NCI-H2227 (cell line): ENCODE results near the gene AMN.

ENCODE experiments used
- DNase-seq: peaks from one replicate; lab custom pipeline; 2025; ENCODE audit not compliant: unreplicated experiment; lab: John Stamatoyannopoulos, UW

The AMN gene

DNA sequence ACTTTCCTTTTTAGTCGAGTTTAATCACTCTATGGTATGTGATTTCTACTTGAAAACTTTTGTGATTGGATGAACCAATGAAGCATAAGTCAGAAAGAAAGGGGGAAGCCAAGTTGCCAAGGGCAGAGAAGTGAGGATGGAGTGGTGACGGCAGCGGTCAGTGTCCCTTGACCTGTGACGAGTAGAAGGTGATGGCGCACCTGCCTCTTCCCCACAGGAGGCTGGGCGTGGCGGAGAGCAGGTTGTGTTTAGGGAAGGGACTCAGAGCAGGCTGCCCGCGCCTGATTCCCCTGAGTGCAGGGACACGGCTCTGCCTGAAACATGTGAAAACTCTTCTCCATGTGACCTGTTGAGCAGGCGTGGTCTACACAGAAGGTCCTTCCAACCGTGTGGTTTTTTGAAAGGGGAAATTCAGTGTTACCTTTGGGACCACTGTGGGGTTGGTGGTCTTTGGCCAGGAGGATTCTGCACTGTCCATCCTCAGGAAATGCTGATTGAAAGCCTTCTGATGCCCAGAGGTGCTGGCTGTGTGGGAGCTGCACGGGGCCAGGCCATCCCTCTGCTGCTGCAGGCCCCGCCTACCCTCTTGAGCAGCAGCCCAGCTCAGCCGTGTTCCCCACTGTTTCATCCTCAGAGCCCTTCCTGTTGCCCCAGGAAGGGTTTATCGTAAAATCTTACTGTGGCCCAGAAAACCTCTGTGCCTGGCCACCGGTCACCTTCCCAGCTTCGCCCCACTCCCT lies 23.5 kb upstream of the AMN start:
- DNase-seq = no peak

DNA sequence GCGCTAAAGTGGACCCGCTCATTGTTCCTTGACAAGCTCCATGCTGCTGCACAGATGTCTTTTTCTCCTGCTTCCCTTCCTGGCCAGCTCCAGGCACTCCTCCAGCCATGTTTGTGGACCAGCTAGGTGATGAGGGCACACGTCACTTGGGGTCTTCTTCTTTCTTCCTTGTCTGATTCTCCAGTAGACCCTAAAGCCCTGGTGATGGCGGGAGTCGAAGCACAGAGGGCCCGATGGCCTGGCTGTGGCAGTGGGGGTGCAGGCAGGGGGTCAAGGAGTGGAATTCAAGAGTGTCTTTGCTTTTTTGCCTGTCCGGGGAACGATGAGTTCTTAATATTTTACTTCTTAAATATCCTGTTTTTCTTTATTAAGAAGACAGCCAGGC lies 23.0 kb upstream of the AMN start:
- DNase-seq = no peak

DNA sequence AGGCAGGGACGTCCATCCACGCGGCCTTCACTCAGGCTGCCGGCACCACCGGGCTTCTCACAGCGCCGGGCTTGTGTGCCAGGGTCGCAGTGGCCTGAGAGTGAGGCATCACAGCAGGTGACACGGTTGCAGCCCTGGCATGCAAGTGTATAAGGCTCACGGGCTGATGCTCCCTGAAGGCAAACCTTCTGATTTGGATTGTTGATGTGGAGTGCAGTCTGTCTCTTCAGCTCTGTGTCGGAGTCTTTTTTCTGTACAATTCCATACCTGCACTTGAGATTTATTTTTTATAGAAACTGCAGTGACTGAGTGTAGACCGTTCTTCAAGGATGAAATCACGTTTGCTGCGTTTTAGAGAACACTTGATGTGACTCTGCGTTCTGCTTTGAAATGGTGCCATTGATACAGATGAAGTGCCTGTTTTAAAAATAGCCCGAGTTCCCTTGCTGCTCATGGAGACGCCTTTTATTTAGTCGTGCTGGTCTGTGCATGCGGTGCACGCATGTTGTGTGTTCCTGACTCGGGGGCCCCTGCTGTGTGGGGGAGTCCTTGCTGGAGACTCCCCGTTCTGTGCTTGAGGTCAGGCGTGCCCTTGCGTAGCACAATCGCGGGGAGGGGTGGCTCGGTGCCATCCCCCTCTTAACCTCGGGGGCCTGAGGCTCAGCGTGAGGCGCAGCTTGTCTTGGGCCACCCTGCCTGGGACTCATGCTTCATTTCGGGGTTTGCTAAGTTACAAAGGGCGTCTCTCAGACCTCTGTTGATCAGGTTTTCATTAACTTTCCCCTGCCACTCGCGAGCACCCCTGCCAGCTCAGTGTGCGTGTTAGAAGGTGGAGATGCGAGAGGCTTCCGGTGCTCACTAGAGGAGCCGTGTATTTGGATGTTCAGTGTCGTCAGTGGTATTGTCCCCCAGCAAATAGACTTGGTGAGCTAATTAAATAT lies 21.6 kb upstream of the AMN start:
- no peak for DNase-seq

DNA sequence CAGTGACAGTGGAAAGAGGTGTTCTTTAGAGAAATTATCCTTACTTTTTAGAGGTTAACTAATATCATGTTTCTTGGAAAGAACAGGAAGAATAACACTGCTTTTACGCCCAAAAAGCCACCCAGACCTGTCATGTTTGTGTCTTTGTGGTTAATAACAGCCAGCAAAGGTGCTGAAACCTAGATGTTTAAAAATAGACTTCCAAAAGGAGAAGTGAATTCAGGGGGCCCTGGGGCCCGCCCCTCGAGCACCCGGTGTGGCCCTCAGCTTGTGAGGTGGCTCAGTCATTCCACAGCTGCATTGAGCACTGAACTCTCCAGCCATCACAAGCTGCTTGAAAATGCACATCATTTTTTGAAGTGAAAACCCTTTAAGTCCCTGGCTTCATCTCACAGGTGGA lies 20.8 kb upstream of the AMN start:
- no peak for DNase-seq

DNA sequence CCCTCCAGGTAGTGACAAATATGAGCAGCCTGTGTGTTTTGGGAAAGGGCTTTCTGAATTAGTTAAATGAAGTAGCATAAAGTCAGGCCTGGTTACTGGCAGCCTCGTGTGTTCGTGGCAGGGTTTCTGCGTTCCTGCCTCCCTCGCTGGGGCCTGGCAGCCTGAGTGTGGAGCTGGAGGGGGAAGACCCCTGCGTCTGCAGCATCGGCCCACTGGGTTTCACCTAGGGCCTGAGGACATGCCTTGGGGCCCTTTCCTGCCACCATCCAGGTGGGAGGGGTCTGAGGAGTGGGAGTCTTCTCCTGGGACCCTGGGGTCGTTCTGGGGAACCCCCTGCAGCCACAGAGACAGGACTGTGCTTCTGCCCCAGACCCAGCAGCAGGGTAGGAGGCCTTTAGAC lies 20.4 kb upstream of the AMN start:
- DNase-seq = no peak

DNA sequence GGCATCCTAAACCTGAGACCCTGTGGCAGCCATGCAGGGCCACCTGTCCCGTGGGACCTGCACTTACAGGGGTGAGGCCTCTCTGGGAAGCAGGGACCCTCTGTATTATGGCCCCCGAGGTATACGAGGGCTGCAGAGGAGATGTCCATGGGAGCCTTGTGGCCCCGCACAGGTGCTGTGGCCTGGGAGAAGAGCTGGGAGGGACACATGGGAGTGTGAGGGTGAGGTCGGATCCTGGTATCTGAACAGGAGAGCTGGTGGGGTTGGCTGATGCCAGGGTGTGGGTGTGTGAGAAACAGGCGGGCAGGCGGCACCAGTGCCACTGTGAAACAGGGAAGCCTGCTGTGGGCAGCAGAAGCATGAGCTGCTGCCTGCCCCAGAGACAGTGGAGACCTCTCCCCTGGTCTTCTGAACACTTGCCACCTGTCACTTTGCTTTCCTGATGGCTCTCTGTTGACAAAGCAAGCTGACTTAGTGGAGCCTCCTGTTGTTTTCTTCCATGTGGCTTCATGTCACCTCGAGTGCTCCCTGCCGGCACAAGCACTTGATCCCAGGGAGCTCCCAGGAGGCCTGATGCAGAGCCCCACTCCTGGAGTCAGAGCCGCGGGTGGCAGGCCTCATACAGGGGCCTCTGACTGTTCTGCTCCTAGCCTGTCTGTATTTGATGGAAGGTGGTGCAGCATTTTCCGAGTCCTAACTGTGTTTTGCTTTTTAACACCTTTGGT lies 19.8 kb upstream of the AMN start:
- DNase-seq = no peak

DNA sequence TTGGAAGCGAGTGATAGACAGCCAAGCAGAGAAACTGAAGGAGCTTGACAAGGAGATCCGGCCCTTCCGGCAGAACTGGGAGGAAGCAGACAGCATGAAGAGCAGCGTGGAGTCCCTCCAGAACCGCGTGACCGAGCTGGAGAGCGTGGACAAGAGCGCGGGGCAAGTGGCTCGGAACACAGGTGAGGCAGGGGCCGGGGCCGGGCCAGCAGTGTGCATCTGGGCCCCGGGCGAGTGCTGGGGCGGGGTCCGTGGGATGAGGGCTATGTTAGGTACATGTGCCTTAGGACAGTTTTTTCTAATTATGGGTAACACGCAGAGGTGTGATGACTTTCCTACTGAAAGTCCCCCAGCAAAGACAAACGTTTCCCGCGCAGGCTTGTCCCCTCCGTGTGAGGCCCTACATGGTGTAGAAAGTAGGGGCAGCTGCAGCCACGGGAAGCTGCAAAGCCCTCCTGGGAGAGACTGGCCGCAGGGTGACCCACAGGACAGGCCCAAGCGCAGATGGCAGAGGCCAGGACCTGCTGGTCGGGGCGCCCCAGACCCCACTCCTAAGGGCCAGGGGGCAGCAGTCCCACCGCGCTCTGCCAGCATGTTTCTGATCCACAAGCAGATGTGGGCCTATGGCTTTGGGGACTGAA lies 19.1 kb upstream of the AMN start:
- no peak for DNase-seq

DNA sequence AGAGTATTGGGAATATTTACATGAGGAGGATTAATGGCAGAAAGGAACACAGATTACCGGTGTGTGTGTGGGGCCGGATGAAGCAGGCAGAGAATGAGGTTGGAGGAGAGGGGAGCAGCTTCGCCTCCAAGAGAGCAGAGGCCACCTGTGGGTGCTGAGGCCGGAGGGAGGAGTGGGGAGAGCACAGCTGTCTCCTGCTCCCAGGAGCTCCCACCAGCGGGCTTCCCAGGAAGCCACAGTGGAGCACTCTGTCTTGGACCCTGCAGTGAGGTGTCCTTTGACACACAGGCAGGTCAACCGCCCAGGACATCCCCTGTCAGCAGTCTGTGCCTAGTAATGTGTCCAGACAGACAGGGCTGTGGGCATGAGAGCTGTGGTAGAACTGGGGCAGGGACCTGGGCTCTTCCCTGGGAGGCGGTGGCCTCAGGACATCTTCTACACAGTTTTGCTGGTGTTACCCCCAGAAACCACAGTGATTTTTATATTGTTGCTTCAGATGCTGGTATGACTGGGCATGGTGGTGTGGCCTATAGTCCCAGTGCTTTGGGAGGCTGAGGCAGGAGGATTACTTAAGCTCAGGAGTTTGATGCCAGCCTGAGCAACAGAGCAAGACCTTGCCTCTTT lies 18.5 kb upstream of the AMN start:
- no peak for DNase-seq

DNA sequence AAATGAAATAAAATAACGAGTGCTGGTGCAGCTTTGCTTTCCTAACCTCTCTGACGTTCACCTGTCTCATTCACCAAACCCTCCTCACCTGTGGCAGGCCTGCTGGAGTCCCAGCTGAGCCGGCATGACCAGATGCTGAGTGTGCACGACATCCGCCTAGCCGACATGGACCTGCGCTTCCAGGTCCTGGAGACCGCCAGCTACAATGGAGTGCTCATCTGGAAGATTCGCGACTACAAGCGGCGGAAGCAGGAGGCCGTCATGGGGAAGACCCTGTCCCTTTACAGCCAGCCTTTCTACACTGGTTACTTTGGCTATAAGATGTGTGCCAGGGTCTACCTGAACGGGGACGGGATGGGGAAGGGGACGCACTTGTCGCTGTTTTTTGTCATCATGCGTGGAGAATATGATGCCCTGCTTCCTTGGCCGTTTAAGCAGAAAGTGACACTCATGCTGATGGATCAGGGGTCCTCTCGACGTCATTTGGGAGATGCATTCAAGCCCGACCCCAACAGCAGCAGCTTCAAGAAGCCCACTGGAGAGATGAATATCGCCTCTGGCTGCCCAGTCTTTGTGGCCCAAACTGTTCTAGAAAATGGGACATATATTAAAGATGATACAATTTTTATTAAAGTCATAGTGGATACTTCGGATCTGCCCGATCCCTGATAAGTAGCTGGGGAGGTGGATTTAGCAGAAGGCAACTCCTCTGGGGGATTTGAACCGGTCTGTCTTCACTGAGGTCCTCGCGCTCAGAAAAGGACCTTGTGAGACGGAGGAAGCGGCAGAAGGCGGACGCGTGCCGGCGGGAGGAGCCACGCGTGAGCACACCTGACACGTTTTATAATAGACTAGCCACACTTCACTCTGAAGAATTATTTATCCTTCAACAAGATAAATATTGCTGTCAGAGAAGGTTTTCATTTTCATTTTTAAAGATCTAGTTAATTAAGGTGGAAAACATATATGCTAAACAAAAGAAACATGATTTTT lies 17.1 kb upstream of the AMN start:
- DNase-seq = no peak

DNA sequence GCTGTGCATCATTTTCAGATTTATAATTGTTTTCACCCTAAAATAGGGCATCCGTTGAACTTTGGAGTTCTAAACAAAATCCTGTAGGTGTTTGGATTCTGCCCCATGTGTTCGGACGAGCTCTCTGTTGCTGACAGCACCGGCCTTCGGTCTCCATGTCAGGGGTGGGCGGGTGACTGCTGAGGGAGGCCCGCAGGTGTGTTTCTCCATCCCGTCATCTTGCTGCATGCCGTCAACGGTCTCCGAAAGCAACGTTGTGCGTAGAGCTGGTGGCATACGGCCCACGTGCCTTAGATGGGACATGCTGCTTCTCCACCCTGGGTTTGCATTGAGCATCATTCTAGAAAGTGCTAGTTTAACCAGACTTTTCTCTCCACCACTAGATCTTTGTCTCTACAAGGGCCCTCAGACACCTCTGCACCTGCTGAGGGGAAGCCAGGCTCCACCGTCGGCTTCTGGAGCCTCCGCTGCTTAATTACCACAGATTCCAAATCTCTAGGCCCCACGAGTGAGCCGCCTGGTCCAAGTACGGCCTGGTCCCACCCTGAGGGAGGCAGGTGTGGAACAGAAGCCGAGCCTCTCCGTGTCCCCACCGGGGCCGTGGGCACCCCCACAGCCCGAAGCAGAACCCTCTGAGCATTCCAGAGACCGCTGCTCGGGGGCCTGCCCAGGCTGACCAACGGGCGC lies 15.7 kb upstream of the AMN start:
- DNase-seq = no peak

DNA sequence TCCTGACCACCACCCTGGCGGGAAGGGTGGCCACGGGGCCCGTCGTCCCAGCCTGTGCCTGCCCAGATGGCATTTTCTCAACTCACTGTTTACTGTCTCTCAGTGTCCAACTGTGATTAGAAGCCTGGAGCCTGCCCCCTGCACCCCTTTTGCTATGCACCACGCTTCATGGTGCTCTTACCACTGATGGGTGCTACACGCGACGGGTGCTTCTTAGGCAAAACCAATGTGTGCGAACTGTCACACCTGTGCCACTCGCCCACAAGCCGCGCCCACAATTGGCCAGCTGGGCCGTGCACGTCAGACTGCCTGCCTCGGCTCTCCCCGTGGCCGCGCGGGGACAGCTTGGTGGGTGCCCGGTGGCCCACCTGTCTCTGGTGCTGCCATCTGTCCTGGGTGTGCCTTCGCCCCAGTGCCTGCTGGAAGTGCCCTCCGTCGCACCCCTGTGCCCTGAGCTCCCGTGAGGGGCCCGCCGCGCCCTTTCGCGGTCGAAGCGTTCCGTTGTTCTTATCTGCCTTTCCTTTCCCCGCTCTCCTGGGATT lies 15.1 kb upstream of the AMN start:
- DNase-seq = no peak

DNA sequence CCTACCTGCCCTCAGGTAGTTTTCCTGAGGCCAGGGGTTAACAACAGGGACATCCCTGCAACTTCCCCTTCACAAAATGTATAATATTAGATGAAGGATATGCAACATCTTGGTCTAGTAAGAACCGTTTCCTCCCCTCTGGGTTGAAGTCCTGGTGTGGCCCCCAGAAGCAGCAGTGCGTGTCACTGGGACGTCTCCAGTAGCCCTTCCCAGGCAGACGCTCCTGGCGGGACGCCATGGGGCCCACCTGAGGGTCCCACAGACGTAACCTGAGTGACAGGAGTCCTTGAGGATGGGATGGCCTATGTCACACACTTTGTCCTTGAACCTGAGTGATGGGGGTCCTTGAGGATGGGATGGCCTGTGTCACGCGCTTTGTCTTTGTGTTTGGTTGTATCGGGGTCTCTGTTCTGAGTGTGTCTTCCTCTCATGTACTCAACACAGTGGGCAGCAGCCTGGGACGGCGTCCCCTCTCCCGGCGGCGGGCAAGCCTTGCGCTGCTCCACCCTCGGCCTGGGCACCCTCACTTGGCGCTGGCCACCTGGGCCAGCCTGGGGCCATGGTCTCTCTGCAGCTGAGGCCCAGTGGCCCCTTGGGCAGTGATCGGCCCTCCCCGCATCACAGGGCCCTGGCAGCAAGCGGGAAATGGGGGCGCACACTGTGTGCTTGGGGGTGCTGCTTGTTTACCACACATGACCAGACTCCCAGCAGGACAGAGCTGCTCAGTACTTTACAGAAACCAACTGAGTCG lies 14.3 kb upstream of the AMN start:
- no peak for DNase-seq

DNA sequence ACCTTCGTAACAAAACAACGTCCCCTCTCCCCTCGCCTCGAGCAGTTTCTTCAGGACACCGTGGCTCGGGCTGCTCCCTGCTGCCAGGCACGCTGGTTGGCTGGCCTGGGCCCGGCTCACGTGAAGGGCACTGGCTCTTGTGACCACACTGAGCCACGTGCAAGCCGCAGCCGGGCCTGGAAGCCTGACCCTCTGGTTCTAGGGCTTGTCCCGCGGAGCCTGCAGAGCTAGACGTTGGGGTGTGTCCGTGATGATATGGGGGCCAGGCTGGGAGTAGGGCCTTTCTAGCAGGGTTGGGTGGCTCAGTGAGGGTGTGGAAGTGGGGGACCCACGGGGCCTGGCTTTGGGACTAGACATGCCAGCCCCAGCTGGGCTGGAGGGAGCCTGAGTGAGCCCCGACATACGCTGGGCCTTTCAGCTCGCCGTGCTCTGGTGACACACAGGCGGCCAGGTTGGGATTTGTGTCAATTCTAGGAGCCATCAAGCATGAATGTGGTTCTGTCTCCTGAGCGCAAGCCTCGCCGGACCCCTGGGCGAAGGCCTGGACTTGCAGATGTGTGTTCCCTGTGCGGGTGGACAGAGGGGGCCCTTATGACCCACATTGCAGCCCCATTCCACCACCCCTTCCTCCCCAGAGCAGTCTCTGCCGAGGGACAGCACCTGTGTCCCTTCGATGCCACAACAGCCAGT lies 13.6 kb upstream of the AMN start:
- DNase-seq = no peak

DNA sequence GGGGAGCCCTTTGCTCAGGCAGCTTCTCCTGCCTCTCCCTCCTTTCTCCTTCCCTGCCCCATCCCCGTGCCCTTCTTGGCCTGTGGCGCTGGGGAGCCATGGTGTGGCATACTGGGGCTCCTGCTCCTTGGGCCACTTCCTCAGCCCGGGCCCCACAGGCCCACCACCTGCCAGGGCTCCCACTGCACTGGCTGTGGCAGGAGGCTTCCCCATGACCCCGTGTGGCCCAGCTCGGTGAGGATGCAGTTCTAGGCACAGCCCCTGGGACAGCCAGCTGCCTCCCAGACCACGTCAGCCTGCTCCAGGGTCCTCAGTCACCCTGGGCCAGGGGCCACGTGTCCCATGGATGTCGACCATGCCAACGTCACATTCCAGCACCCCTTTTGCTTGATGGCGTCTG lies 13.0 kb upstream of the AMN start:
- no peak for DNase-seq

DNA sequence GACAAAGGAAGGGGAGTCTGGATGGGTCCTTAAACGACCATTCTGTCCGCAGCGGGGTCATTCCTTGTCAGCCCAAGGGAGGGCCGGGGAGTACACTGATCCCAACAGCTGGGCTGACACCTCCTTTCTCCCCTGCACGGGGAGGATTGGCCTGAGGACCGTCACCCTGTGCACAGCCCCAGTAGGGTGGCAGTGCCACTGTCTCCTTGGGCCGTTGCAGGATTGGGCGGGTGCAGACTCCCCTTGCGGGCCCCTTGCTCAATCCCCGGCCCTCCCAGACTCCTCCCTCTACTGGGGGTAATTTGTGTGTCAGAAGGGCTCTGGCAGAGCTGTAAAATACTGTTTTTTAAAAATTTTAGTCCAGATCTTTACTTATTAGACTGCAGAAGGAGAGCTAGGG lies 12.6 kb upstream of the AMN start:
- DNase-seq = no peak

DNA sequence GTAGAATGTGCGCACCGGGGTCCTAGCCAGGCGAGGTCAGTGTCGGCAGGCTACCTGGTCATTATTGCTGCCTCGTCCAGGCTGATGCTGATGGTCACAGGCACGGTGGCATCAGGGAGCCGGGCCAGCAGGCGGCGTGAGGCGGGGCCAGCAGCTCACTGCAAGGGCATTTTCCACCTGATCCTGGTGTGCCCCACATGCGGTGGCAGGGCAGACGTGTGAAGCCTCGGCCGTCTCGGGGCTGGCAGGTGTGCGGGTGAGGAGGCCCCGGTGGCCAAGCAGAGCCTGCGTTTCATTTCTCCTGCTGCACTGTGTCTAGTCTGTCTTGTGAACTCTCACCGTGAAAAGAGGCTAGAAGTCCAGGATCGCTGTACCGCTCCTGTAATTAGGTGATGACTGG lies 12.0 kb upstream of the AMN start:
- DNase-seq = no peak

DNA sequence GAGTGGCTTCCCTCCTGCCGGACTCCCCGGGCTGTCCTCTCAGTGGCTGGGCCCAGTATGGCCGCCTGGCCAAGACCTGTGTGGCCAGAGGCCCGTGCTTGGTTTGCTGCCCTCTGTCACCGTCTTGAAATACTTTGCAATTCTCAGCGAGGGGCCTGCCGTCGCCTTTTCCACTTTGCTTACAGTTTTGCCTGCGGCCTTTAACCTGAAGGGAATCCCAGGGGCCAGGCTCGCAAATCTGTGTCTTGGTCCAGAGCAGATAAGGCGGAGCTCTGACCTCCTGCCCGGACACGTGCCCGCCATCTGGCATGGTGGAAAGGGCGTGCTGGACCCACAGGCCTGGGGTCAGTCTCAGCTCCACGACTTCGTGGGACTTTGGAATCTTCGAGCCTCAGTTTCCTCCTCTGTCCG lies 10.9 kb upstream of the AMN start:
- DNase-seq = no peak
